HS-5 (cell line): Measurements from ENCODE around the gene LRRC74A.

ENCODE experiments used
- DNase-seq: peaks from one replicate; pipeline ENCODE4 v3.0.0-alpha.2; 2012; ENCODE audit warnings: low read depth

Gene LRRC74A

GRCh38 chr14:76826122-76826521 is at the start of gene LRRC74A:
LRRC74A (plus strand) TSS chr14:76826408; CDS start chr14:76826698, 290 bp downstream.
- no peak for DNase-seq

DNA sequence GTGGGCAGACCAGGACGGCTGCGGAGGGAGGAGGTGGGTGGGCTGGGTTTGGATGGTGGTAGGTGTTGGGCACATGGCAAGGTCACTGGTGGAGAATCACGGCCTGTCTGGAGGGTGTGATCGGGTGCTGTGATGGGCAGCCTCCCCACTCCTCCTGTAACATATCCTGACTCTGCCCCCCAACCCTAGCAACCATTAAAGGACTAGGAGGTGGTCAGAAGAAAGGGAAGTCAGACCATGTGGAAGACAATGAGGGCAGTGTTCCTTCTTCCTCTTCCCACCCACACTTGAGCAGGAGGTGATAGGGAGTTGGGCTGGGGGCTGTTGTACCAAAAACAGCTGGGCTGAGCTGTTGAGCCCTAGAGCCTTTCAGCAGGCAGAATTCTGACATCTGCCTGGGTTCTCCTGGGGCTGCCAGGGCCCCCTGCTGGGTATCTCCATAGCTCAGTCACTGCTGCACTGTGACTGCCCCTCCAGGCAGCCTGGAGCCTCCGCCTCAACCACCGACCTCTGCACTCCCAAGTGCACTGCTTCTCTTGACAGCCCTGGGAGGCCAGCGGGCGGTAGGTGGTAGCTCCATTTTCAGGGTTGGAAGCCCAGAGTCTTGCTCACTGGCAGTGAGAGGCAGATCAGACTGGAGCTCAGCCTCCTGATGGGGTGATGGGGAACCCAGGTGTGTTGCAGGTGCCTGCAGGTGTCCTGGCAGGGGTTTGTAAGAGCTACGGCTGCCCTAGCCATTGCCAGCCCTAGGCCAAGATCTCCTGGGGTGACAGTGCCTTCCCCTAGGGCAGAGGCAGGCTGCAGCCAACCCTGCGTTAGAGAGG is 49.6 kb upstream of the LRRC74A start:
- DNase-seq, result no peak

- DNase-seq, result no peak
Measured at GRCh38 chr14:76777721-76778120, 48.5 kb upstream of the LRRC74A start.

- no peak for DNase-seq
Measured at GRCh38 chr14:76778546-76779215, 47.5 kb upstream of the LRRC74A start.

GRCh38 chr14:76779221-76780057 is 46.8 kb upstream of the LRRC74A start:
- no peak for DNase-seq

- DNase-seq, result no peak
Measured at GRCh38 chr14:76780058-76780345, 46.2 kb upstream of the LRRC74A start.

- no peak for DNase-seq
Measured at GRCh38 chr14:76780360-76780759, 45.8 kb upstream of the LRRC74A start.

DNA sequence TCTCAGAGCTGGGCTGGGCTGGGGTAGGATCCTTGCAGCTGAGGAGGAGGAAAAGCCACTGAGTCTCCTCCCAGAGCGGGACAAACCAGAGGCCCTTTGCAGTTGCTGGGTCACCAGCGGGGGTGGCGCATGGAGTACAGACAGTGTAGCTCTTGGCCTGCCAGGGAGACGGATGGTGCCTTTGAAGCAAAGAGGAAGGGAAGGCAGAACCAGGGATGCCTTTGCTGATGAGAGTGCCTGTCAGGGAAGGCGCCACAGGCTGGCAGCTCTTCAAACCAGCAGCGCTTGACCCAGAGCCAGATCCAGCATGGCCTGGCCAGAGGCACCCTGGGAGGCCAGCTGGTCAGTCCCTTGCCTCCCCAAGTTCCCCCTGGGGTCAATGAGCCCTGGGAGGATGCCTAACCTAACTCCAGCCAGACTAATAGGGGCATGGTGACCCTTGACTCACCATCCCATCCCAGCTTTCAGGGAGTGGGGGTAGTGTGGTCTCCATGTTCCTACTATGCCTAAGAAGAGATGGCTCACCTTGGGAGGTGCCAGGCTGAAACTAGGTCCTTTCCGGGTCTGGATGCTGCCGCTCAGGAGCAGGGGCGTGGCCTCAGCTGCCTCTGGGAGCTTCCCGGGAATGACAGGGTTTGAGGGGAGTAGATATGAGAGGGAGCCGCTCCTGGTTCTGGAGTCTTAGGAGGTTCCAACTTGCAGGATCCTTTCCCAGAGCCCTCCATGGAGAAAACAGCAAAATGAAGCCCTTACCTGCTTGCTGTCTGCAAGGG is 45.1 kb upstream of the LRRC74A start:
- no peak for DNase-seq

DNA sequence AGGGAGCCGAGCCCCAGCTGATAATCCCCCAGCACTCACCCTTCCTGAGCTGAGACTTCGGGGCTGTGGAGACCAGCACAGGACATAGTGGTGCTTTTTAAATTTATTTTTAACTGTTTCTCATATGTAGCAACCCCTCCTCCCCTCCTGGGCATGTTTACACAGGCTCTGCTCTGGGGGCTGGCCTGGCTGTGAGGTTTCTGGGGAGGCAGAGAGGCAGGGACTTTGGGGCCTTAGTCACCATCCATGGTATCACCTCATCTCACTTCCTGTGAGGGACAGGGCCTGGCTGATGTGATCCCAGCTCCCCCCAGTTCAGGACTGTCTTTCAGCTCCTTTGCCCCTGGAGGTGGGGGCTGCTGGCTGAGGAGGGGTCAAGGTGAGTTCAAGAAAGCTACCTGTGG is 44.6 kb upstream of the LRRC74A start:
- no peak for DNase-seq

GRCh38 chr14:76782115-76782884 is 43.9 kb upstream of the LRRC74A start:
- no peak for DNase-seq

DNA sequence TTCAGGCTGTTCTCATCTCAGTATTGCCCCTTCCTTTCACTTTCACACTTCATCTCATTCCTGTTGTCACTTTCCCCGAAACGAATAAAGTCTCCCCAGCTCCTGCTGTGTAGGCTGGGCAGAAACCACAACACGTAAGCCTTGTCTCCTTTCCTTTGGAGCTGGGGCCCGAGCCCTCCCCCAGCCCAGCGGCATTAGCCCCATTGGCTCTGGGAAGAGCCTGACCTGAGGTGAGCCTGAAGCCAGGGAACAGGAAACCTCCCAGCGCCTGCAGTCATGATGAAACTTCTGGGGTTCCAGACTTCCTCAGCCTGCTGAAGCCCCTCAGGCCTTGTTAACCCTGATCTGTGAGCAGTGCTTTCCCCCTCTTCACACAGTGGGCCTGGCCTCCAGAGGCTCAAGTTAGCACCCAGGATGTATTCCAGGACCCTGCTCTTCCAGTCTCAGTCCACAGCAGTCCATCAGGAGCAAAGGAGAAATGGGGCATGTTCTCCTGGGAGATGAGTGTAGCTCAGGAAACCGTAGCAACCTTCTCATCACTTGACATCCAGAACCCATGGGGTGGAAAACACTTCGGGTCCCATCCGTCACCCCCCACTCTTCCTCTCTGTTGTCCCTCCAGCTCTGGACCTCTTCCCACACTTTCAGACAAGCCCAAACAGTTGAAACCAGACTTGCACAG is 43.2 kb upstream of the LRRC74A start:
- DNase-seq, result no peak

DNA sequence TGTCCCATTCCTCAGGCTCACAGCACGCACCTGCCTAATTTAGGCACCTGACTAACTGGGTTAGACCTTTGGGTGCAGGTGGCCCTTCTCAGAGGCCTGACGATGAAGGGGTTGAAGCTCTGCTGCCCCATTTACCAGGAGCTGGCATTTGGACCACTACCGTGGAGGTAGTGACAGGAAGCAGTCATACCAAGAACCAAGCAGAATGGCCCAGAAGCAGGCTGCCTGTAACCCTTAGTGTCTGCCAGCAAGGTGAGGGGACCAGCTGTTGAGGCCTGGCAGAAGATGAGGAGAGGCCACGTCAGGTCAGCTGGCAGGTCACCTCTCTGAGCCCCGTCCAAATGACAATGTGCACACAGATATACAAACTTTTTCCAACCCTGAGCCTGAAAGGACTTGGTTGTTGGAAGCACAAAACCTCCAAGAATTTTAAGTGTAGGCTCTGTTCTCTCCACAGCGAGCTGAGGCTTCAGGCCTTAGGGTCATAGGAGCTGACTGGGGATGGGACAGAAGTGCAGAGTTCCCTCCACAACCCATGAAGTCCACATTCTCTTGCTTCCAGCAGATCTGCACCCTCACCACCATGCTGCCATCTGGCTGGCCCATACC is 41.8 kb upstream of the LRRC74A start:
- no peak for DNase-seq

DNA sequence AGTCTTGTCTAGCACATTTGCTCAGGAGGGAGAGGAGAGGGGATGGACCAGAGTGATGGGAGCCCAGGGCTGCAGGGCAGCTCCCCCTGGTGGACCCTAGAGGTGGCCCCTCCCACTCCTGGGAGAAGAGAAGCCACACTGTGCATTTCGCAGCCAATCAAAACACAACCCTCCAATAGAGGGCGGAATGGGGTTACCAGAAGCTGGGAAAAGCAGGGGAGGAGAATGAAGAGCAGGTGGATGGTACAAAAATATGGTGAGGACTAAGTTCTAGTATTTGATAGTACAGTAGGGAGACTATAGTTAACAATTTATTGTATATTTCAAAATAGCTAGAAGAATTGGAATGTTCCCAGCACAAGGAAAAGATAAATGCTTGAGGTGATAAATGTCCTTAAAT is 41.3 kb upstream of the LRRC74A start:
- DNase-seq, result no peak

GRCh38 chr14:76786601-76787000 is 39.6 kb upstream of the LRRC74A start:
- no peak for DNase-seq

GRCh38 chr14:76792422-76792821 is 33.8 kb upstream of the LRRC74A start:
- DNase-seq, result no peak

- DNase-seq, result no peak
Measured at GRCh38 chr14:76793324-76793723, 32.9 kb upstream of the LRRC74A start.

GRCh38 chr14:76793956-76794355 is 32.3 kb upstream of the LRRC74A start:
- DNase-seq, result no peak

DNA sequence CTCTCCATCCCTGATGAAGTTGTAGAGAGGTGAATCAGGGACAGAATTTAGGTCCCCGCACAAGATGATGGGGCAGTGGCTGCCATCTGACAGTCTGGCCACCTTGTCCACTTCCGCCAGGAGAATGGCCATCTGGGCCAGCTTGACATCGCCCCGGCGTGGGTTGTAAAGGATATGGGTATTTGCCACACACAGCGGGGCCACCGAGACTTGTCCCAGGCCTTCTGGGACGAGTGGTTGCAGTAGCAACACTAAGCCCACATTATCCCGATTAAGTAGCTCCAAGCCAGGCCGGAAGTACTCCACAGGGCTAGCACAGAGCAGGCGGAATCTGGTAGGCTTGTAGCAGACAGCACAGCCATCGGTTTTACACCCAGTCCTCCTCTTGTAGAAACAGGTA is 19.8 kb upstream of the LRRC74A start:
- DNase-seq, result no peak

- DNase-seq, result no peak
Measured at GRCh38 chr14:76808011-76808410, 18.2 kb upstream of the LRRC74A start.

- no peak for DNase-seq
Measured at GRCh38 chr14:76808990-76809389, 17.2 kb upstream of the LRRC74A start.
